NCI-H1436 (cell line): ENCODE results near the gene CRYBG2.
"Not testable (repeated sequence)": the region's sequence is repeated elsewhere in the genome, so short reads cannot be mapped to it uniquely, and the experiment has no call there.

Experiments
- DNase-seq: peaks from one replicate; lab custom pipeline; 2025; lab: John Stamatoyannopoulos, UW

The CRYBG2 gene

GRCh38 chr1:26318338-26319064 is 35.4 kb downstream of the CRYBG2 start:
- DNase-seq = no peak

GRCh38 chr1:26317612-26318337 is 36.2 kb downstream of the CRYBG2 start, which contains the start of gene CD52:
Gene CD52 (plus strand): TSS chr1:26317958. CDS start chr1:26318018, 60 bp downstream.
- DNase-seq = no peak

DNA sequence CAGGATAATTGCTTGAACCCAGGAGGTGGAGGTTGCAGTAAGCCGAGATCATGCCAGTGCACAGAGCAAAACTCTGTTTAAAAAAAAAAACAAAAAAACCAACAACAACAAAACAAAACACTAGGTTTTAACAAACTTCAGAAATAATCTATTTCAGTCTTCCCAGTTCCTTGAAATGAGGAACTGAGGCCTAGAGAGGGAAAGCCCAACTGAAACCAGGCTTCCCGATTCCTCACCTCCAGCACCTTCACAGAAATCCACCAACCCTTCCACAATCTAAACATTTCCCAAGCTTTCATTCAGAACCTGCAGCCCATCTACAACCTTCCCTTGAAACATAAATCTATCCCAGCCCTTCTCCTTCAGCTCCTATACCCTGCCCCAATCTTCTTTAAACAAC is 36.8 kb downstream of the CRYBG2 start:
- DNase-seq = no peak

- DNase-seq = no peak
These were observed 37.8 kb downstream of the CRYBG2 start for GRCh38 chr1:26315874-26316850.

GRCh38 chr1:26314501-26314900 is 39.4 kb downstream of the CRYBG2 start:
- DNase-seq = no peak

GRCh38 chr1:26307966-26308899 is 45.7 kb downstream of the CRYBG2 start:
- not testable (repeated sequence) for DNase-seq

GRCh38 chr1:26307363-26307781 is 46.6 kb downstream of the CRYBG2 start:
- DNase-seq = no peak

- DNase-seq = peak; percentile 96
These were observed 47.4 kb downstream of the CRYBG2 start, which contains the start of gene UBXN11 for GRCh38 chr1:26306290-26307229. Gene UBXN11 (minus strand): TSS chr1:26306636. CDS start chr1:26302883, 3,753 bp downstream.

DNA sequence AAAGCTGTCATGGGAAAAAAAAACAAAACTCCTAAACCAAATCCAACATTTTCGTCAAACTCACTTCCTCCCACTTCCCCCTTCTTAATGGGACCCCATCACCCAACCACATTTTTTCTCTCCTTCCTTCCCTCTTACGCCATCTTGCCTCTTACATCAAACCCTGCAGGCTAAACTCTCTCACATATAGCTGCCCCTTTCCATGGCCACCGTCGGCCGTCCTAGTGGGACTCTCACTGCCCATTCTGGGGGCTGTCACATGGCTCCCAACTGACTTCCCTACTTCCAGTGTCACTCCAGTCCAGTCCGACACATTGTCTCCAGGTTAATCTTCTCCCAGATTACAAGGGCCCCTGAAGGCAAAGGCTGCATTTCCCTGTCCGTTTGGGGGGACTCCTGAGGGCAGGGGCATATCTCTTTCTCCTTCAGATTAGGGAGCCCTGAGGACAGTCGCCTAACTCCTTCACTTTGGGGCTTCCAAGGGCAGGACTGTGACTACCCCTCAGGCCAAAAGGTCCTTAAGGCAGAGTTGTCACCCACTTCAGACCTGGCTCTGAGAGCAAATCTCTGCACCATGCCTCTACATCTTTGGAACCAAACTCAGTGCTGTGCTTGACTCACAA is 48.2 kb downstream of the CRYBG2 start:
- no peak for DNase-seq

GRCh38 chr1:26302733-26303405 is 51.1 kb downstream of the CRYBG2 start:
- no peak for DNase-seq

- no peak for DNase-seq
These were observed 53.2 kb downstream of the CRYBG2 start for GRCh38 chr1:26300578-26301275.

- DNase-seq = no peak
These were observed 56.2 kb downstream of the CRYBG2 start for GRCh38 chr1:26297791-26298124.

GRCh38 chr1:26297057-26297790 is 56.7 kb downstream of the CRYBG2 start:
- no peak for DNase-seq

DNA sequence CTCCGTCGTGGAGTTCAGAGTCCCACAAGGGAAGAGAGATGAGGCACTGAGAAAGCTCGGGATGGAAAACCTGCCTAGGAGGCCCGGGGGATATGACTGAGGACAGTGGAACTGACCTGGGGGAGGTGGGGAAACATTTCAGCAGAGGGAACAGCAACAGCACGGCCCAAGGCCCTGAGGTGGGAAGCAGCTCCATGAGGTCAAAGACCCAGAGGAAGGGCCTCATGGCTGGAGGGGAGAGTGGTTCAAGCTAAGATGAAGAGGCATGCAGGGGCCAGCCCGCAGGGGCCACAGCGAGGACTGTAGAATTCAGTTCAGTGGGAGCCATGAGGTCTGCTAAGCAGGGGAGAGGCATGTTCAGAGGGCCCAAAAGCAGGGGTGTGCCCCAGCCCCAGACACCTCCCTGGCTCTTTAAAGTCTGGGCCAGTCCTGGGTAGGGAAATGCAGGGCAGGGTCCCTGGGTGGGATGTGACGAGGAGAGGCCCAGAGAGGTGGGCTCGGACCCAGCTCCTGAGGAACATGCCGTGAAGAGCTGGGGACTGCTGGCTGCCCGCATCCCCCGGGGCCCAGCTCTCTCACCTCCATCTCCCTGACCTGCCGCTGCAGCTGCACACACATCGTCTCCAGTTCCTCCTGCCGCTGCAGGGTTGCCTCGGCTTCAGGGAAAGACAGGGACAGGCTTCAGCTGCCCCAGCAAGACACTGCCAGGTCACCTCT is 57.4 kb downstream of the CRYBG2 start:
- DNase-seq = no peak

GRCh38 chr1:26295194-26296138 is 58.5 kb downstream of the CRYBG2 start:
- no peak for DNase-seq
